Mucosa of rectum (tissue), 2 donors: ENCODE measurements around the gene CSF1.
A peak's percentile ranks its signal among the peaks of the same experiment; 100 is the strongest.

Experiments
- H3K27ac ChIP-seq, 2 donors: one replicate each; pipeline ENCODE4 v1.7.0; 2013; ENCODE audit warnings: inconsistent platforms in 2 of 2, low read depth in 2 of 2, low read length in 2 of 2
- H3K27me3 ChIP-seq, 2 donors: one replicate each; pipeline ENCODE4 v1.7.0; 2013; ENCODE audit warnings: low read length in 2 of 2; ENCODE audit not compliant: control insufficient read depth in 2 of 2, insufficient read depth in 2 of 2
- H3K36me3 ChIP-seq, 2 donors: one replicate each; pipeline ENCODE4 v1.7.0; 2013; ENCODE audit warnings: low read length in 2 of 2; ENCODE audit not compliant: control insufficient read depth in 2 of 2, insufficient read depth in 2 of 2
- H3K4me1 ChIP-seq, 2 donors: one replicate each; pipeline ENCODE4 v1.7.0; 2013; ENCODE audit warnings: low read length in 2 of 2, mild to moderate bottlenecking in 1 of 2; ENCODE audit not compliant: control insufficient read depth in 2 of 2, insufficient read depth in 2 of 2
- H3K4me3 ChIP-seq, 2 donors: one replicate each; pipeline ENCODE4 v1.7.0; 2013; ENCODE audit warnings: low read length in 2 of 2
- H3K9ac ChIP-seq, 2 donors: one replicate each; pipeline ENCODE4 v1.7.0; 2013; ENCODE audit warnings: low read length in 2 of 2, low read depth in 1 of 2, mild to moderate bottlenecking in 1 of 2
- H3K9me3 ChIP-seq, 2 donors: one replicate each; pipeline ENCODE4 v1.7.0; 2013; ENCODE audit warnings: low read length in 2 of 2; ENCODE audit not compliant: control insufficient read depth in 2 of 2
- donor health status: healthy.
- donor health status: Normal muscosa, but diverticular disease.

CSF1 gene

DNA sequence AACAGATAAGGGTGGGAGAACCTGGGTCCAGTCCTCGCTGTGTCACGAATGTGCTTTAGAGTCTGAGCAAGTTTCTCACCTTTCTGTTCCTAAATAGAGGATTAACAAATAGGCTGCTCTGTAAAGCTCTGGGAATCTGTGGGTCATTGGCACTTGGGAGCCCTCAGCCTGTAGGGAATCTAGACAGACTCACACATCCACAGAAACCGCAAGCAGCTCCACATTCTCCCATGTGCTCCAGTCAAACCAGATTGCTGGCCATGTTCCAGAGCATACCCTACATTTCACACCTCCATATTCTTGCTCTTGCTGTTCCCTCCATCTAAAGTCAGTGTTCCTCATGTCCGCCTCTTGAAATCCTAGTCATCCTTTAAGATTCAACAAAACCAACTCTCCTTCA lies 66.1 kb downstream of the CSF1 start:
- H3K36me3 ChIP-seq: no peaks in the 10 kb centered on the region
- H3K27ac ChIP-seq: no peak overlapping the region
- H3K9me3 ChIP-seq: no peaks in the 10 kb centered on the region
- H3K9ac ChIP-seq: no peak overlapping the region
- peaks cover 0 to 2% of the 10 kb centered on the region in 2 donors for H3K27me3 ChIP-seq
- no peak overlapping the region for H3K4me3 ChIP-seq
- H3K4me1 ChIP-seq: peaks cover 8 to 16% of the 10 kb centered on the region in 2 donors

DNA sequence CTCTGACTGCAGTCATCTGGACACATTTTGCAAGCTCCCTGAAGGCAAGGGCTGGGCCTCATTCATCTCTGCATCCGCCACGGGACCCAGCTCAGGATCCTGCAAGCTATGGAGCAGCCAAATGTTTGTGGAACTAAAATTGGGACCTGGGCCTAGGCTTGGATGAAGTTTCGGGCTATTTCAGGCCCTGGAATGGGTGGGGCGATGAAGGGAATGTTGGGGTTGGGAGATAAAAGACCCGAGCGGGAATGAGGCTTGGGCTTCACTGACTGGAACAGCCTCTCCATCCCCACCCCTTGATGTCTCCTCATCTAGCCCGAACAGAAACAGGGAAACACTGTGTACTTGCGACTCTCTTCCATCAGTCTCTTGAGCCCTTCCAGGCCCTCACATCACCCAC lies 66.6 kb downstream of the CSF1 start:
- no peaks in the 10 kb centered on the region for H3K36me3 ChIP-seq
- H3K4me1 ChIP-seq: peaks cover 8 to 16% of the 10 kb centered on the region in 2 donors
- H3K9me3 ChIP-seq: no peaks in the 10 kb centered on the region
- no peak overlapping the region for H3K27ac ChIP-seq
- H3K27me3 ChIP-seq: peaks cover 0 to 2% of the 10 kb centered on the region in 2 donors
- no peak overlapping the region for H3K9ac ChIP-seq
- no peak overlapping the region for H3K4me3 ChIP-seq

DNA sequence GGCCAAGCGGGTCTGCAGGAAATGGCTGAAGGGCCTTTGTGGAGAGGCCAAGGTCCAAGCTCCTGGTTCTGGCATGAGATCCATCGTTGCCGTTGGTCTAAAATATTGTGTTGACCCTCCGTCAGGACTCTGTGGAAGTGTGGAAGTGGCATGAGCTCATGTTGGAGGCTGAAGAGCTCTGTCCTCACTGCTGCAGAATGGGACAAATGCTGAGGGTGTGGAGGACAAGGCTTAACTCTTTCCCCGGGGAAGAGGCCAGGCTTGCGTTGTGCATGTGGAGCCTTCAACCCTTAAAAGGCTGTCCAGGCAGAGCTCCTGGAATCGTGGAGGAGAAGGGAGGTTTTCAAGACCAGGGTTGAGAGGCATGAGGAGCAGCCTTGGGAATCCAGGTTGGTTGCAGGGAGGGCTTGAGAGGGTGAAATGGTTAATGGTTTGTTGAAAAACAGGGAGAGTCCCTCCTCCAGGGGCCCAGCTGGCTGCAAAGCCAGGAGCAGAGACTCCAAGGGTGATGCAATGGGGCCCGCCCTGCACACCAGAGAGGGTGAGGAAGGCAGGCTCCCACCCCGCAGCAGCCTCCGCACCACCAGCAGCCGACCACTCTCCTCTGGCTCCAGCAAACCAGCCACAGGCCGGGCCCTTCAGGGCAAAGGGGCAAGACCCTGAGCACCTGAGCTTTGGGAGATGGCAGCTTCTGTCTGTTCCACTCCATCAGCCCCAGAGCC lies 67.2 kb downstream of the CSF1 start:
- Histone ChIP-seq H3K9me3 (no peaks in the 10 kb centered on the region), H3K36me3 (no peaks in the 10 kb centered on the region), H3K9ac (no peak overlapping the region), H3K4me3 (no peak overlapping the region), H3K27ac (peak overlapping the region in 1 of 2 donors; percentile 11), H3K4me1 (peaks cover 8 to 16% of the 10 kb centered on the region in 2 donors), H3K27me3 (peaks cover 0 to 2% of the 10 kb centered on the region in 2 donors)

DNA sequence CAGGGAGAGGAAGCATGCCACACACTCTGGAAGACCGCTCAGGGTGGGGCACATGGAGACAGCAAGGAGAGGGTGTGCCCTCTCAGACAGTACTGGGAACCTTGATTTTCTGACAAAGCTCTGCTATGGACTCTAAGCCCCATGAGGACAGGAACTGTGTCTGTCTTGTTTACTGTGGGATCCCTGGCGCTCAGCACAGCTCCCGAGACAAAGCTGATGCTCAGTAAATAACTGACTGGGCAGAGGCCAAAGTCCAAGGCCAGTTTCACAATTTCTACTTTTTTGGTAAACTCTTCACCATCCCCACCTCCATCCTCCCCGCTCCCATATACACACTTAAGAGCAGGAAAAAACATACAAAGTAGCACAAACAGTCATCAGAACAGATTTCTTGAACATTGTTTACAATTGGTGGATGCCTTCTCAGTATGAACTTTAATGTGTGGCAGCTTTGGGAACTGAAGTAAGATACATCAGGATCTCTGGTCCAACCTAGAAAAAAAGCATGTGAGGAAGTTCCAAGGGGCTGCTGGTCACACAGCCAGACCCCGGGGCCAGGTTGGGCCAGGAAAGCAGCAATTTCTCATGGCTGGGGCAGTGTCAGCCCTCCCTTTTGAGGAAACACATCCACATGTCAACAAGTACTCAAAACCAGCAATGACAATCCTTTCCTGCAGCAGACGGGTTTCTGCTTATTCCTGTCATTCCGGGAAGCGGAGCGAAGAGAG lies 68.3 kb downstream of the CSF1 start:
- H3K9me3 ChIP-seq: no peaks in the 10 kb centered on the region
- no peak overlapping the region for H3K9ac ChIP-seq
- no peak overlapping the region for H3K4me3 ChIP-seq
- H3K27ac ChIP-seq: peak overlapping the region; percentile 11 to 48
- no peaks in the 10 kb centered on the region for H3K36me3 ChIP-seq
- peaks cover 0 to 2% of the 10 kb centered on the region in 2 donors for H3K27me3 ChIP-seq
- peaks cover 8 to 18% of the 10 kb centered on the region in 2 donors for H3K4me1 ChIP-seq

DNA sequence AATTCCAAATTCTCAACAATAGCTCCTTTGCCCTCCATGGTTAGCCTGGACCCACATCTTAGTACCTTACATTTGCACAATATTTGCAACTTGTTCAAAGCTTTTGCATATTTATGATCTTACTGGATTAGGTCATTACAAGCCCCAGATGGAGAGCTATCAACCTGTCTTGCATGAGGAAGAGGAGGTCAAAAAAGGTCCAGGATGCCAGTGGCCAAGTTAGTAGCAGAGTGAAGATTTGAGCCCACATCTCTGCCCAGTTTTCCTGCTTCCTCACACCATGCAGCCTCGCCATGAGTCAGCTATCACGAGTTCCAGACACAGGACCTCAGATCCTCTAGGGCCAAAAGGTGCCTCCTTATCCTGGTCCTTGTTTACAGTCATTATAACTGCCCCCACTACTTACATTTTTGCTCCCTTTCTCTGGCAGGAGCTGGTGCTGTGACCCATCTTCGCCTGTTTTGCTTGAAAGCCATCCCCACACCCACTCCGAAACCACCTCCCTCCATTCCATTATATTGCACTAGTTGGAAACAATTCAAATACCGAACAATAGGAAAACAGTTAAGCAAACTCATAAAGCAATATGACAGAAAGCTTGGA lies 68.9 kb downstream of the CSF1 start:
- no peaks in the 10 kb centered on the region for H3K9me3 ChIP-seq
- no peak overlapping the region for H3K4me3 ChIP-seq
- peaks cover 0 to 2% of the 10 kb centered on the region in 2 donors for H3K27me3 ChIP-seq
- H3K9ac ChIP-seq: no peak overlapping the region
- H3K4me1 ChIP-seq: peaks cover 8 to 23% of the 10 kb centered on the region in 2 donors
- peak overlapping the region in 1 of 2 donors; percentile 48 for H3K27ac ChIP-seq
- H3K36me3 ChIP-seq: no peaks in the 10 kb centered on the region
